ENCODE results near the gene DPEP1. TPM values are rescaled to one million over a fixed set of nuclear protein-coding genes. Genes with fewer than 3 reads are reported as not detected.

The DPEP1 gene
- total RNA-seq, 1 experiment from 2014 or later: 1.1 TPM

DNA sequence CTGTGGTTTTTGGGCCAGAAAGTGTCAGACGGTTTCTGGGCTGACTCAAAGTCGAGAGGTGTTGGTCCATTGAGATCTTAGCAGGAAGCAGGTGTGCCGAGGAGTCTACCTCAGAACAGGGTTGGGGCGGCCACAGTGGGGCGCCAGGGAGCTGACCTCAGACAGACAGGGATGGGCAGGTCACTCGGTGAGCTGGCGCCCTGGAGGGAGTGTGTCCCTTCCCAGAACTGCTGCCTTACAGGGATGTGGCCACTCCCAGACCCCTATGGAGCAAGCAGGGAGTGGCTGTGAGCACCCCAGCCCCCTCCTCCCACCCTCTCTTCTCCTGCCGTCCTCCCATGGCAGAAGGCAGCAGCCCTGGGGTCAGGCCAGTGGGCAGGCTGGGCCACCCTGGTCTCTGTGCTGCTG is 14.0 kb upstream of the DPEP1 start:
- Histone ChIP-seq H3K9me3 (ENCODE audit: control insufficient read depth in 1 of 2, insufficient read depth in 1 of 2, low read depth in 1 of 2, low read length in 2 of 2) (no peaks in the 10 kb centered on the region), H3K36me3 (ENCODE audit: control insufficient read depth in 1 of 2, insufficient read depth in 2 of 2, low read length in 2 of 2) (peaks cover 0 to 6% of the 10 kb centered on the region in 2 experiments; a peak in 2 of 4 replicates), H3K27me3 (ENCODE audit: insufficient read depth, low read length) (no peaks in the 10 kb centered on the region), H3K9me2 (ENCODE audit: insufficient read depth) (no peaks in the 10 kb centered on the region), H2AFZ (ENCODE audit: low read depth, low read length, poor library complexity, severe bottlenecking) (no peak overlapping the region), H3K27ac (ENCODE audit: low read depth, low read length) (peak overlapping the region; percentile 27; the same call in 1 of the 2 replicates), H4K20me1 (ENCODE audit: insufficient read depth) (no peaks in the 10 kb centered on the region), H3K4me3 (replicated peaks in 1 of 2; ENCODE audit: low read depth in 1 of 2, low read length in 2 of 2) (no peak overlapping the region), H3K9ac (ENCODE audit: low read length) (no peak overlapping the region), H3K79me2 (ENCODE audit: insufficient read depth, low read length) (no peaks in the 10 kb centered on the region), H3K4me2 (ENCODE audit: low read length) (peak overlapping the region; percentile 43), H3K4me1 (ENCODE audit: control insufficient read depth in 1 of 2, insufficient read depth in 2 of 2, low read length in 2 of 2) (peaks cover 28 to 51% of the 10 kb centered on the region in 2 experiments)
- intact Hi-C loops (cut with micrococcal nuclease): loop anchor here (1.0 to 2.0 kb wide), 2 partner anchors 42 to 67 kb away; no protein-coding TSS in a partner anchor
- TF ChIP-seq EZH2 (IDR thresholded peaks at IDR 0.05): no peak
- TF ChIP-seq CTCF (IDR thresholded peaks at IDR 0.05 in 2 of 3, conservative IDR thresholded peaks at IDR 0.05 in 1 of 3; ENCODE audit: borderline replicate concordance in 1 of 3, insufficient read depth in 1 of 3, low read depth in 2 of 3, low read length in 2 of 3): peak in 2 of 3 experiments; percentile 79 to 83; a peak in 4 of 6 replicates
- TF ChIP-seq ATF3 (IDR thresholded peaks at IDR 0.05): no peak
- TF ChIP-seq JUND (IDR thresholded peaks at IDR 0.05): no peak
- no peak for TF ChIP-seq SIN3A (IDR thresholded peaks at IDR 0.05; ENCODE audit: low read depth)
- no peak for TF ChIP-seq POLR2A (IDR thresholded peaks at IDR 0.05; ENCODE audit: borderline replicate concordance, extremely low read depth, insufficient read depth, insufficient read length)
- BruUV-seq (replicated peaks): no TSS peak
- RAD21 ChIA-PET (ENCODE audit: low non-redundant PET in 1 of 2, low total read pairs in 2 of 2, uncharacterized antibody in 2 of 2, unreplicated experiment in 2 of 2): interaction anchor here in 1 of 2 experiments (0.8 to 1.7 kb wide), 3 partner anchors 38 to 42 kb away, joined by 3 to 10 read pairs (median 3); no protein-coding TSS in a partner anchor
- ATAC-seq (peak; percentile 73), DNase-seq (ENCODE audit: low read depth, low spot score) (peak; percentile 63)
- CTCF ChIA-PET: interaction anchor here (0.6 to 2.1 kb wide), 12 partner anchors 8 to 261 kb away, joined by 3 to 17 read pairs (median 4); partner anchors contain the start of gene CDK10
- POLR2A ChIA-PET: interaction anchor here (0.6 kb wide), 1 partner anchor 11 kb away, joined by 3 read pairs; no protein-coding TSS in a partner anchor
